GM19455 (cell line): ENCODE data around the gene UBR3.

Experiments
- ATAC-seq: cut with Tn5 transposase; IDR thresholded peaks from one replicate; pipeline ENCODE4 v1.9.1; 2021; ENCODE audit not compliant: unreplicated experiment

UBR3 gene

GRCh38 chr2:169997140-169997887, 170.1 kb downstream of the UBR3 start:
- no peak for ATAC-seq

- no peak for ATAC-seq
These were observed 171.8 kb downstream of the UBR3 start for GRCh38 chr2:169999054-169999453.

GRCh38 chr2:170002096-170002495, 174.8 kb downstream of the UBR3 start:
- no peak for ATAC-seq

GRCh38 chr2:170005702-170006101, 178.4 kb downstream of the UBR3 start:
- no peak for ATAC-seq

GRCh38 chr2:170006587-170007325, 179.5 kb downstream of the UBR3 start:
- no peak for ATAC-seq

GRCh38 chr2:170009209-170009608, 182.0 kb downstream of the UBR3 start:
- no peak for ATAC-seq

GRCh38 chr2:170012773-170013172, 185.5 kb downstream of the UBR3 start:
- ATAC-seq: no peak

- ATAC-seq: no peak
These were observed 186.7 kb downstream of the UBR3 start for GRCh38 chr2:170013802-170014551.

- no peak for ATAC-seq
These were observed 187.5 kb downstream of the UBR3 start for GRCh38 chr2:170014769-170015168.

- ATAC-seq: no peak
These were observed 190.7 kb downstream of the UBR3 start for GRCh38 chr2:170017860-170018532.

GRCh38 chr2:170019060-170019805, 192.0 kb downstream of the UBR3 start:
- no peak for ATAC-seq

- no peak for ATAC-seq
These were observed 193.5 kb downstream of the UBR3 start for GRCh38 chr2:170020777-170021176.

- ATAC-seq: no peak
These were observed 195.4 kb downstream of the UBR3 start for GRCh38 chr2:170022692-170023091.

GRCh38 chr2:170024721-170025120, 197.5 kb downstream of the UBR3 start:
- ATAC-seq: no peak

- ATAC-seq: no peak
These were observed 198.0 kb downstream of the UBR3 start for GRCh38 chr2:170025223-170025622.

GRCh38 chr2:170026361-170026760, 199.1 kb downstream of the UBR3 start:
- ATAC-seq: no peak

GRCh38 chr2:170029551-170029950, 202.3 kb downstream of the UBR3 start:
- no peak for ATAC-seq

- ATAC-seq: no peak
These were observed 202.8 kb downstream of the UBR3 start for GRCh38 chr2:170030040-170030439.

- no peak for ATAC-seq
These were observed 204.0 kb downstream of the UBR3 start for GRCh38 chr2:170031288-170031687.

GRCh38 chr2:170034596-170034995, 207.3 kb downstream of the UBR3 start:
- no peak for ATAC-seq
